Muscle of leg (tissue), 11 donors: ENCODE measurements around the gene DDX39B. TPM values are rescaled to one million over a fixed set of nuclear protein-coding genes. Genes with fewer than 3 reads are reported as not detected.
A peak's percentile ranks its signal among the peaks of the same experiment; 100 is the strongest.

Source experiments
- DNase-seq: peaks from one replicate; pipeline ENCODE4 v3.0.0; 2013
- H3K27ac ChIP-seq: one replicate; pipeline ENCODE4 v1.5.1; 2013; ENCODE audit warnings: mild to moderate bottlenecking, low read length, control low read depth
- H3K27me3 ChIP-seq: one replicate; pipeline ENCODE4 v1.6.1; 2013; ENCODE audit warnings: low read length; ENCODE audit not compliant: control insufficient read depth, insufficient read depth
- H3K36me3 ChIP-seq: one replicate; pipeline ENCODE4 v1.6.1; 2013; ENCODE audit warnings: low read length; ENCODE audit not compliant: control insufficient read depth, insufficient read depth
- H3K4me1 ChIP-seq: one replicate; pipeline ENCODE4 v1.6.1; 2013; ENCODE audit warnings: low read length; ENCODE audit not compliant: control insufficient read depth, insufficient read depth
- H3K4me3 ChIP-seq: one replicate; pipeline ENCODE4 v1.5.1; 2013; ENCODE audit warnings: low read length, control low read depth
- H3K9me3 ChIP-seq: replicated peaks from 2 replicates; pipeline ENCODE4 v1.6.1; 2013; ENCODE audit warnings: low read depth, low read length; ENCODE audit not compliant: control insufficient read depth
- WGBS: methylation state at CpG from one replicate; pipeline ENCODE4 v1.1.5; 2013; ENCODE audit warnings: missing lambda C conversion rate; ENCODE audit not compliant: insufficient coverage; 5-methylcytosine and 5-hydroxymethylcytosine counted together
- polyA plus RNA-seq, 8 donors: library from polyadenylated mRNA; unstranded; fragments of 120-200 nt; gene quantifications; one replicate each; pipeline versions ENCODE4 v1.2.1 to v1.2.3, GENCODE V29; 2013; ENCODE audit warnings: inconsistent platforms in 1 of 8, low replicate concordance in 1 of 8; ENCODE audit not compliant: insufficient read length in 8 of 8, insufficient read depth in 1 of 8
- total RNA-seq: library from RNA; stranded (reverse); fragments of 120-200 nt; gene quantifications from one replicate; pipeline ENCODE4 v1.2.4, GENCODE V29; 2013

Gene DDX39B
- total and polyA plus RNA-seq, 9 donors = 311 to 433 (median 371) TPM

DNA sequence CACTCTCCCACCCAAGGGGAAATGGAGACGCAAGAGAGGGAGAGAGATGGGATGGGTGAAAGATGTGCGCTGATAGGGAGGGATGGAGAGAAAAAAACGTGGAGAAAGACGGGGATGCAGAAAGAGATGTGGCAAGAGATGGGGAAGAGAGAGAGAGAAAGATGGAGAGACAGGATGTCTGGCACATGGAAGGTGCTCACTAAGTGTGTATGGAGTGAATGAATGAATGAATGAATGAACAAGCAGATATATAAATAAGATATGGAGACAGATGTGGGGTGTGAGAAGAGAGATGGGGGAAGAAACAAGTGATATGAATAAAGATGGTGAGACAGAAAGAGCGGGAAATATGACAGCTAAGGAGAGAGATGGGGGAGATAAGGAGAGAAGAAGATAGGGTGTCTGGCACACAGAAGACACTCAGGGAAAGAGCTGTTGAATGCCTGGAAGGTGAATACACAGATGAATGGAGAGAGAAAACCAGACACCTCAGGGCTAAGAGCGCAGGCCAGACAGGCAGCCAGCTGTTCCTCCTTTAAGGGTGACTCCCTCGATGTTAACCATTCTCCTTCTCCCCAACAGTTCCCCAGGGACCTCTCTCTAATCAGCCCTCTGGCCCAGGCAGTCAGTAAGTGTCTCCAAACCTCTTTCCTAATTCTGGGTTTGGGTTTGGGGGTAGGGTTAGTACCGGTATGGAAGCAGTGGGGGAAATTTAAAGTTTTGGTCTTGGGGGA is 34.3 kb upstream of the DDX39B start:
- no peak overlapping the region for H3K27ac ChIP-seq
- 72% methylated on average over 5 of the region's 8 CpGs for WGBS
- DNase-seq = no peak
- H3K27me3 ChIP-seq = peaks cover 3% of the 10 kb centered on the region
- peak overlapping the region; percentile 18 for H3K4me3 ChIP-seq
- H3K4me1 ChIP-seq = peaks cover 10% of the 10 kb centered on the region
- H3K36me3 ChIP-seq = no peaks in the 10 kb centered on the region
- H3K9me3 ChIP-seq = no peaks in the 10 kb centered on the region

DNA sequence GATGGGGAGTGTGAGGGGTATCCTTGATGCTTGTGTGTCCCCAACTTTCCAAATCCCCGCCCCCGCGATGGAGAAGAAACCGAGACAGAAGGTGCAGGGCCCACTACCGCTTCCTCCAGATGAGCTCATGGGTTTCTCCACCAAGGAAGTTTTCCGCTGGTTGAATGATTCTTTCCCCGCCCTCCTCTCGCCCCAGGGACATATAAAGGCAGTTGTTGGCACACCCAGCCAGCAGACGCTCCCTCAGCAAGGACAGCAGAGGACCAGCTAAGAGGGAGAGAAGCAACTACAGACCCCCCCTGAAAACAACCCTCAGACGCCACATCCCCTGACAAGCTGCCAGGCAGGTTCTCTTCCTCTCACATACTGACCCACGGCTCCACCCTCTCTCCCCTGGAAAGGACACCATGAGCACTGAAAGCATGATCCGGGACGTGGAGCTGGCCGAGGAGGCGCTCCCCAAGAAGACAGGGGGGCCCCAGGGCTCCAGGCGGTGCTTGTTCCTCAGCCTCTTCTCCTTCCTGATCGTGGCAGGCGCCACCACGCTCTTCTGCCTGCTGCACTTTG is 33.6 kb upstream of the DDX39B start, which contains the start of gene TNF:
Gene TNF (plus strand): TSS at position 231 of the 567 bp plus-strand sequence. CDS start 177 bp downstream, at position 408.
- H3K4me3 ChIP-seq = peak within 1 kb of the TSS; percentile 18
- H3K4me1 ChIP-seq = peaks cover 6% of the 10 kb centered on the region
- H3K9me3 ChIP-seq = no peaks in the 10 kb centered on the region
- WGBS = 52% methylated on average over 14 of the region's 19 CpGs
- H3K27ac ChIP-seq = no peak within 1 kb of the TSS
- H3K27me3 ChIP-seq = peaks cover 3% of the 10 kb centered on the region
- H3K36me3 ChIP-seq = no peaks in the 10 kb centered on the region
- DNase-seq = peak; percentile 73

DNA sequence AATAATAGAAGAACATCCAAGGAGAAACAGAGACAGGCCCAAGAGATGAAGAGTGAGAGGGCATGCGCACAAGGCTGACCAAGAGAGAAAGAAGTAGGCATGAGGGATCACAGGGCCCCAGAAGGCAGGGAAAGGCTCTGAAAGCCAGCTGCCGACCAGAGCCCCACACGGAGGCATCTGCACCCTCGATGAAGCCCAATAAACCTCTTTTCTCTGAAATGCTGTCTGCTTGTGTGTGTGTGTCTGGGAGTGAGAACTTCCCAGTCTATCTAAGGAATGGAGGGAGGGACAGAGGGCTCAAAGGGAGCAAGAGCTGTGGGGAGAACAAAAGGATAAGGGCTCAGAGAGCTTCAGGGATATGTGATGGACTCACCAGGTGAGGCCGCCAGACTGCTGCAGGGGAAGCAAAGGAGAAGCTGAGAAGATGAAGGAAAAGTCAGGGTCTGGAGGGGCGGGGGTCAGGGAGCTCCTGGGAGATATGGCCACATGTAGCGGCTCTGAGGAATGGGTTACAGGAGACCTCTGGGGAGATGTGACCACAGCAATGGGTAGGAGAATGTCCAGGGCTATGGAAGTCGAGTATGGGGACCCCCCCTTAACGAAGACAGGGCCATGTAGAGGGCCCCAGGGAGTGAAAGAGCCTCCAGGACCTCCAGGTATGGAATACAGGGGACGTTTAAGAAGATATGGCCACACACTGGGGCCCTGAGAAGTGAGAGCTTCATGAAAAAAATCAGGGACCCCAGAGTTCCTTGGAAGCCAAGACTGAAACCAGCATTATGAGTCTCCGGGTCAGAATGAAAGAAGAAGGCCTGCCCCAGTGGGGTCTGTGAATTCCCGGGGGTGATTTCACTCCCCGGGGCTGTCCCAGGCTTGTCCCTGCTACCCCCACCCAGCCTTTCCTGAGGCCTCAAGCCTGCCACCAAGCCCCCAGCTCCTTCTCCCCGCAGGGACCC is 32.6 kb upstream of the DDX39B start:
- Histone ChIP-seq H3K4me1 (peaks cover 2% of the 10 kb centered on the region), H3K9me3 (no peaks in the 10 kb centered on the region), H3K27me3 (peaks cover 3% of the 10 kb centered on the region), H3K36me3 (no peaks in the 10 kb centered on the region), H3K4me3 (no peak overlapping the region), H3K27ac (no peak overlapping the region)
- WGBS = 72% methylated on average over 13 of the region's 14 CpGs
- DNase-seq = no peak

GRCh38 chr6:31573239-31574105 is 31.7 kb upstream of the DDX39B start:
- H3K27me3 ChIP-seq = peaks cover 3% of the 10 kb centered on the region
- no peak for DNase-seq
- no peak overlapping the region for H3K27ac ChIP-seq
- no peak overlapping the region for H3K4me3 ChIP-seq
- H3K4me1 ChIP-seq = peaks cover 2% of the 10 kb centered on the region
- H3K36me3 ChIP-seq = no peaks in the 10 kb centered on the region
- no peaks in the 10 kb centered on the region for H3K9me3 ChIP-seq
- WGBS = 83% methylated on average over 9 of the region's 9 CpGs

DNA sequence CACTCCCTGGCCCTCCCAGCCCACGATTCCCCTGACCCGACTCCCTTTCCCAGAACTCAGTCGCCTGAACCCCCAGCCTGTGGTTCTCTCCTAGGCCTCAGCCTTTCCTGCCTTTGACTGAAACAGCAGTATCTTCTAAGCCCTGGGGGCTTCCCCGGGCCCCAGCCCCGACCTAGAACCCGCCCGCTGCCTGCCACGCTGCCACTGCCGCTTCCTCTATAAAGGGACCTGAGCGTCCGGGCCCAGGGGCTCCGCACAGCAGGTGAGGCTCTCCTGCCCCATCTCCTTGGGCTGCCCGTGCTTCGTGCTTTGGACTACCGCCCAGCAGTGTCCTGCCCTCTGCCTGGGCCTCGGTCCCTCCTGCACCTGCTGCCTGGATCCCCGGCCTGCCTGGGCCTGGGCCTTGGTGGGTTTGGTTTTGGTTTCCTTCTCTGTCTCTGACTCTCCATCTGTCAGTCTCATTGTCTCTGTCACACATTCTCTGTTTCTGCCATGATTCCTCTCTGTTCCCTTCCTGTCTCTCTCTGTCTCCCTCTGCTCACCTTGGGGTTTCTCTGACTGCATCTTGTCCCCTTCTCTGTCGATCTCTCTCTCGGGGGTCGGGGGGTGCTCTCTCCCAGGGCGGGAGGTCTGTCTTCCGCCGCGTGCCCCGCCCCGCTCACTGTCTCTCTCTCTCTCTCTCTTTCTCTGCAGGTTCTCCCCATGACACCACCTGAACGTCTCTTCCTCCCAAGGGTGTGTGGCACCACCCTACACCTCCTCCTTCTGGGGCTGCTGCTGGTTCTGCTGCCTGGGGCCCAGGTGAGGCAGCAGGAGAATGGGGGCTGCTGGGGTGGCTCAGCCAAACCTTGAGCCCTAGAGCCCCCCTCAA is 30.5 kb upstream of the DDX39B start, which contains the start of gene LTA:
Gene LTA (plus strand): TSS at position 249 of the 871 bp plus-strand sequence. CDS start 454 bp downstream, at position 703.
- H3K36me3 ChIP-seq = no peaks in the 10 kb centered on the region
- H3K4me3 ChIP-seq = no peak within 1 kb of the TSS
- DNase-seq = no peak
- H3K27me3 ChIP-seq = no peaks in the 10 kb centered on the region
- no peaks in the 10 kb centered on the region for H3K9me3 ChIP-seq
- H3K4me1 ChIP-seq = peaks cover 2% of the 10 kb centered on the region
- 81% methylated on average over 19 of the region's 27 CpGs for WGBS
- no peak within 1 kb of the TSS for H3K27ac ChIP-seq

- Histone ChIP-seq H3K4me3 (no peak overlapping the region), H3K36me3 (no peaks in the 10 kb centered on the region), H3K9me3 (no peaks in the 10 kb centered on the region), H3K27ac (no peak overlapping the region), H3K4me1 (peaks cover under 1% of the 10 kb centered on the region), H3K27me3 (no peaks in the 10 kb centered on the region)
- WGBS = no CpG with 5 or more reads among the region's 1 CpG
- DNase-seq = no peak
These were observed 28.2 kb upstream of the DDX39B start for GRCh38 chr6:31569861-31570536.

GRCh38 chr6:31568537-31568961 is 26.7 kb upstream of the DDX39B start:
- DNase-seq = peak; percentile 43
- WGBS = 69% methylated on average over 3 of the region's 3 CpGs
- H3K36me3 ChIP-seq = no peaks in the 10 kb centered on the region
- H3K9me3 ChIP-seq = no peaks in the 10 kb centered on the region
- H3K27ac ChIP-seq = no peak overlapping the region
- H3K4me1 ChIP-seq = no peaks in the 10 kb centered on the region
- H3K27me3 ChIP-seq = no peaks in the 10 kb centered on the region
- H3K4me3 ChIP-seq = no peak overlapping the region

DNA sequence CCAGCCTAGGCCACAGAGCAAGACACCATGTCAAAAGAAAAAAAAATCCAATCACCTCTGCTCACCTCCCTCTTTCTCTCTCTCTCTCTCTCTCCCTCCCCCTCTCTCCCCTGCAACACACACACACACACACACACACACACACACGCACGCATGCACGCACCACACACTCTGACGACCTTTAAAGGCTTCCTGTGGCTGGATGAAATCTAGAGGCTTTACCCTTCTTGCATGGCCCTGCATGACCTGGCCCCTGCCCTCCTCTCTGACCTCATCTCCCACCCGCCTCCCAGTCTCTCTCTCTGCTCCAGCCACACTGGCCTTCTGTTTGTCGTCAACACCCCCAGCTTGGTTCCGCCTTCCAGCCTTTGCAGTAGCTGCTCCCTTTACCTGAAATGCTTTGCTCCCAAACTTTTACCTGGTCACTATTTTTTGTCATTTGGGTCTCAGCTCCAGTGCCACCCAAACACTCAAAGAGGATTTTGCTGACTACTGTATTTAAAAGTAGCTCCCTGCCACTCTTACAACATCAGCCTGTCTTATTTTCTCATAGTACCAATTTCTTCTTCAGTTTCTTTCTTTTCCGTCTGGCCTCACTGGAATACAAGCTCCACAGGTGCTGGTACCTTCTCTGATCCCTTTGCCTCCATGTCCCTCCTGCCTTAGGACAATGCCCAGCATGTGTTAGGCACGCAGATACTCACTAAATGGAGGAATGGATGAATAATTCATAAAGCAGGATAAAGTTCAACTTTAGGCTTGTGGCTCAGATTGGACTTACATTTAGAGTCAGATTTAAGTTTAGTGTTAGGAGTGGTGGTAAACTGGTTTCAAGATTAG is 25.9 kb upstream of the DDX39B start:
- H3K9me3 ChIP-seq = no peaks in the 10 kb centered on the region
- WGBS = 35% methylated on average over 6 of the region's 9 CpGs
- DNase-seq = no peak
- no peaks in the 10 kb centered on the region for H3K36me3 ChIP-seq
- H3K4me3 ChIP-seq = no peak overlapping the region
- no peaks in the 10 kb centered on the region for H3K27me3 ChIP-seq
- H3K27ac ChIP-seq = no peak overlapping the region
- no peaks in the 10 kb centered on the region for H3K4me1 ChIP-seq
